CD4-positive, alpha-beta T cell treated with Interleukin-15 for 1 hour (primary cell): ENCODE data around the gene ELOVL4.

ENCODE experiments used
- DNase-seq: peaks from one replicate; pipeline ENCODE4 v3.0.0-alpha.2; 2020

ELOVL4 gene

GRCh38 chr6:79947191-79948186 lies at the start of gene ELOVL4:
Gene ELOVL4 (minus strand): TSS chr6:79947553. CDS start chr6:79947279, 274 bp downstream.
- DNase-seq = peak; percentile 62

- DNase-seq = no peak
Measured at GRCh38 chr6:79993911-79994309, 46.6 kb upstream of the ELOVL4 start.

GRCh38 chr6:79993012-79993910 lies 45.9 kb upstream of the ELOVL4 start:
- DNase-seq = no peak

- no peak for DNase-seq
Measured at GRCh38 chr6:79989641-79990040, 42.3 kb upstream of the ELOVL4 start.

- DNase-seq = no peak
Measured at GRCh38 chr6:79985128-79985527, 37.8 kb upstream of the ELOVL4 start.

GRCh38 chr6:79984261-79984660 lies 36.9 kb upstream of the ELOVL4 start:
- DNase-seq = no peak

GRCh38 chr6:79981652-79982051 lies 34.3 kb upstream of the ELOVL4 start:
- no peak for DNase-seq

- DNase-seq = no peak
Measured at GRCh38 chr6:79971193-79971592, 23.8 kb upstream of the ELOVL4 start.

- no peak for DNase-seq
Measured at GRCh38 chr6:79969784-79970183, 22.4 kb upstream of the ELOVL4 start.

GRCh38 chr6:79967178-79967577 lies 19.8 kb upstream of the ELOVL4 start:
- no peak for DNase-seq

GRCh38 chr6:79964607-79965081 lies 17.3 kb upstream of the ELOVL4 start:
- no peak for DNase-seq

- no peak for DNase-seq
Measured at GRCh38 chr6:79954849-79955248, 7.5 kb upstream of the ELOVL4 start.

GRCh38 chr6:79949233-79949632 lies 1.9 kb upstream of the ELOVL4 start:
- peak; percentile 41 for DNase-seq

- peak; percentile 16 for DNase-seq
Measured at GRCh38 chr6:79946272-79947190, 822 bp downstream of the ELOVL4 start.

GRCh38 chr6:79943133-79943532 lies 4.2 kb downstream of the ELOVL4 start:
- DNase-seq = no peak

GRCh38 chr6:79941489-79942151 lies 5.7 kb downstream of the ELOVL4 start:
- DNase-seq = no peak

- no peak for DNase-seq
Measured at GRCh38 chr6:79928478-79928998, 18.8 kb downstream of the ELOVL4 start.

GRCh38 chr6:79927758-79928157 lies 19.6 kb downstream of the ELOVL4 start:
- no peak for DNase-seq

- no peak for DNase-seq
Measured at GRCh38 chr6:79923270-79923669, 24.1 kb downstream of the ELOVL4 start.

- DNase-seq = no peak
Measured at GRCh38 chr6:79922018-79922417, 25.3 kb downstream of the ELOVL4 start.

- no peak for DNase-seq
Measured at GRCh38 chr6:79913369-79913768, 34.0 kb downstream of the ELOVL4 start.
